Measurements from ENCODE around the gene NKD2.
A peak's percentile ranks its signal among the peaks of the same experiment; 100 is the strongest.

Gene NKD2

DNA sequence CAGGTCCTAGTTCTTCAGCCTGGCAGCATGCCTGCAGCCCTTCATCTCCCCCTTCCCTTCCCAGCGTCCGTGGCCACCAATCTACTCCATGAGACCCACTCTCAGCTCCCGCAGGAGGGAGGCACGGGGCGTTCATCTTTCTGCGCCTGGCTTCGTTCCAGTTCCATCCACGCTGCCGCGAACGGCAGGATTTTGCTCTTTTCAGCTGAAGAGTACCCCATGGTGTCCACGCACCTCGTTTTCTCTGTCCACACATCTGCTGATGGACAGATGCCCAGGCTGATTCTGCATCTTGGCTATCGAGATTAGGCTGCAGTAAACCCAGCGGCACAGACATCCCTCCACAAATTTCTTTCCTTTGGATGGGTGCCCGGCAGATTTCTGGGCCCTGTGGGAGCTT lies 30.5 kb upstream of the NKD2 start:
- peak in 4 of 10 donors; percentile 33 to 83 (median 74) for DNase-seq
- intact Hi-C loops (cut with DNase I), result no loop called here

GRCh38 chr5:978693-979092 lies 29.9 kb upstream of the NKD2 start:
- intact Hi-C loops (cut with DNase I), result no loop called here
- DNase-seq, result peak in 5 of 10 donors; percentile 42 to 90 (median 79)

DNA sequence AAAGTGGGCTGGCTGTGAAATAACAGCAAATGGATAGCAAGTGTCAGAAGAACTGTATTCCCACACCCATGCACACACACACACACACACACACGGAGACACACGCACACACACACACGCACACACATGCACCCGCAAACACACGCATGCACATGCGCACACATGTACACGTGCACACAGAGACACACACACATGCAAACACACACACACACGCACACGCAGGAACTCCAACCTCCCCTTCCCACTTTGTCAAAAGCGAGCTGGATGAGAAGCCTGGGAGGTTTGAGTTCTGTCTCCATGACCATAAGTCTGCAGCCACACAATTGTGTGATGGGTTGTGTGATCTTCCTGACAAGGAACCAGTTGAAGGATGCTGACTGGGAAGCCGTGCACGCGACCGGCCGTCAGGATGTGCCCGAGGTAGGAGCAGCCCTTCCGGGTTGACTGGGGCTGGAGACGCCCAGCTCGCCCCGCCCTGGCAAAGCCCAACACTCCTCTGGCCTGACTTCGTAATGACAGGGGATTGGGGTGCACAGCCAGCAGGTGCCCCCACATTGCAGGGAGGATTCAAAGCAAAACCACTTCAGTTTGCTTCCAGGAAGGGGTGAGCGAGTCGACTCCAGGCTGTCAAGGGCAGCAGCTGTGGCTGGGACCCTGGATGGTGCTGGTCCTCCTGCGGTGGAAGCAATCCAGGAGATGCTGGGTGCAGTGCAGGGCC lies 29.3 kb upstream of the NKD2 start:
- peak in 1 of 10 donors; percentile 59 for DNase-seq
- intact Hi-C loops (cut with DNase I), result no loop called here

GRCh38 chr5:980001-980588 lies 28.5 kb upstream of the NKD2 start:
- peak in 5 of 10 donors; percentile 26 to 89 (median 72) for DNase-seq
- intact Hi-C loops (cut with DNase I), result no loop called here

GRCh38 chr5:980966-981365 lies 27.6 kb upstream of the NKD2 start:
- DNase-seq, result no peak
- intact Hi-C loops (cut with DNase I), result no loop called here

- intact Hi-C loops (cut with DNase I), result no loop called here
Observed at GRCh38 chr5:981456-981855, 27.1 kb upstream of the NKD2 start.

DNA sequence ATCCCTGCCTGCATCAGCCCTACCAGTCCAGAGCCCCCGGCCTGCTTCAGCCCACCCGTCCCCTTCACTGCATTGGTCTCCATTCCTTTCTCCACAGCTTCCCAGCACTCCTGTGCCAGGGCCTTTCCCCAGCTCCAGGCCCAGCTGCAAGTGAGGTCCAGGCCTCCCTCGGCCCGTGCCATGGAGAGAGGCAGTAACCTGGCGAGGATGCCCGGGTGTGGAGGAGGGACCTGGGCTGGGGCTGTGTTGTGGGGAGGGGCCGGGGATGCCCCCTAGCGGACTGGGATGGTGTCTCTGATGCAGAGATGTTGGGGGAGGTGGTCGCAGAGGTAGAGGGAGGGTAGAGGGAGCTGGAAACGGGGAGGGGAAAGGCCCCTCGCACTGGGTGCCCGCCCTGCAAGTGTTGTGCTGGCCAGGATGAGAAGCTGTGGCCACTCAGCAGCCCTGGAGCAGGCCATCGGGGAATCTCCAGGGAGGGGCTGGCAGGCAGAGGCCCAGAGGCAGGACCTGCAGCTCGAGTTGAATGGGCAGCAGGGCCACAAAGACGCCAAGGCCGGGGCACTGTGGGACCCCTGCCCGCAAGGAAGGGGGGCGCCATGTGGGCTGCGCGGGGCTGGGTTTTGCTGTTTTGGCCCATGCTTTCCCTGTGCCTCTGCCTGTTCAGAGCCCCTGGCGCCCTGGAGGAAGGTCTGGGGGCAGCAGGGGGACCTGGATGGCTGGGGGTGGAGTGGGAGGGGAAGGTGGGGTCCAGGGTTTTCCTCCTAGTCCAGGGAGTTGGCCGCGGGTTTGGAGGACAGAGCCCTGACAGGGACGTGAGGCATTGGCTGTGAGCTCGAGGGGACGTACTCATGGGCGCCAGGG lies 26.0 kb upstream of the NKD2 start:
- DNase-seq, result peak in 2 of 10 donors; percentile 59 to 80
- intact Hi-C loops (cut with DNase I), result no loop called here

More at GRCh38 chr5:981456-981855, 27.1 kb upstream of the NKD2 start:
- peak in 1 of 10 donors; percentile 61 for DNase-seq

DNA sequence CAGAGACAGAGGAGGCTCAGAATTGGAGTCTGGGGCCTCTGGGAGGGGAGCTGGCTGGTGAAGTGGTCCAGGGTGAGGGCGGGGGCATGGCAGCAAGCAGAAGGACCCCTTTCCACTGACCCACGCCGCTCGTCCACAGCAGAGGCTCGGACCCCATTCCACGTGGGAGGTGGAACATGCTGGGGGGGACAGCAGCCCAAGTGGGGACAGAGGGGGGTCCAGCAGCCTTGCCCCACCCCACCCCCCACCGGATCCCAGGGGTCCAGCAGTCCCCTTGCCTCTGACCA lies 25.4 kb upstream of the NKD2 start:
- intact Hi-C loops (cut with DNase I), result no loop called here
- peak in 1 of 10 donors; percentile 69 for DNase-seq

- intact Hi-C loops (cut with DNase I), result no loop called here
- DNase-seq, result no peak
Observed at GRCh38 chr5:983568-983967, 25.0 kb upstream of the NKD2 start.

DNA sequence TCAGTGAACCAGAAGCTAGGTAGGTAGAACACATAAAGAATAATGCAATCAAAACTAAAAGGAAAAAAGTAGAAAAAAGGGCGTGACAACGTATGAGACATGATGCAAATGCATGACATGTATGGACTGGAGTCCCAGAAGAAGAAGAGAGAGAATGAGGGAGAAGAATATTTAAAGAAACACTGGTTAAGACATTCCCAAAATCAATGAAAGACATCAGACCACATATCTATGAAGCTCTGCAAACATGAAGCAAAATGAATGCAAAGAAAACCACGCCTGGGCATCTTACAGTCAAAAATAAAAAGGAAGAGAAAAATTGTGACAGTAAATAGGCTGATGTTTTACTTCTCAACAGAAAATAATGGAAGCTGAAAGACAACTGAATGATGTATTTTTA lies 23.8 kb upstream of the NKD2 start:
- intact Hi-C loops (cut with DNase I), result no loop called here
- DNase-seq, result no peak

GRCh38 chr5:987761-988160 lies 20.8 kb upstream of the NKD2 start:
- no peak for DNase-seq
- intact Hi-C loops (cut with DNase I), result no loop called here

DNA sequence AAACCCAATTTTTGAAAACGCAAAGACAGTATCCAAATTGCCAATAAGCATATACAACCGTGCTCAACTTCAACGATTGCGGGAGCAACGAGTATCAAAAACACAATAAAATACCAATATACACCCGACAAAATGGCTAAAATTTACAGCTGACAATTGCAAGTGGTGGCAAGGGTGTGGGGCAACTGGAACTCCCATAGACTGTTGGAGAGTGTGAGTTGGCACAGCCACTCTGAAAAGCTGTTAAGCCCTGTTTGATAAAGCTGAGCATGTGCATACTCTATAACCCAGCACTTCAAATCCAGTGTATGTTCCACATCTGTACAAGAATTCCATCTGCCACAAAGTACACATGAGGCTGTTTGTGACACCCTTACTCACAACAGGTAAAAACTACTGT lies 20.3 kb upstream of the NKD2 start:
- no peak for DNase-seq
- intact Hi-C loops (cut with DNase I), result no loop called here

GRCh38 chr5:989961-990530 lies 18.6 kb upstream of the NKD2 start:
- intact Hi-C loops (cut with DNase I), result no loop called here
- DNase-seq, result peak in 4 of 10 donors; percentile 46 to 90 (median 70)

DNA sequence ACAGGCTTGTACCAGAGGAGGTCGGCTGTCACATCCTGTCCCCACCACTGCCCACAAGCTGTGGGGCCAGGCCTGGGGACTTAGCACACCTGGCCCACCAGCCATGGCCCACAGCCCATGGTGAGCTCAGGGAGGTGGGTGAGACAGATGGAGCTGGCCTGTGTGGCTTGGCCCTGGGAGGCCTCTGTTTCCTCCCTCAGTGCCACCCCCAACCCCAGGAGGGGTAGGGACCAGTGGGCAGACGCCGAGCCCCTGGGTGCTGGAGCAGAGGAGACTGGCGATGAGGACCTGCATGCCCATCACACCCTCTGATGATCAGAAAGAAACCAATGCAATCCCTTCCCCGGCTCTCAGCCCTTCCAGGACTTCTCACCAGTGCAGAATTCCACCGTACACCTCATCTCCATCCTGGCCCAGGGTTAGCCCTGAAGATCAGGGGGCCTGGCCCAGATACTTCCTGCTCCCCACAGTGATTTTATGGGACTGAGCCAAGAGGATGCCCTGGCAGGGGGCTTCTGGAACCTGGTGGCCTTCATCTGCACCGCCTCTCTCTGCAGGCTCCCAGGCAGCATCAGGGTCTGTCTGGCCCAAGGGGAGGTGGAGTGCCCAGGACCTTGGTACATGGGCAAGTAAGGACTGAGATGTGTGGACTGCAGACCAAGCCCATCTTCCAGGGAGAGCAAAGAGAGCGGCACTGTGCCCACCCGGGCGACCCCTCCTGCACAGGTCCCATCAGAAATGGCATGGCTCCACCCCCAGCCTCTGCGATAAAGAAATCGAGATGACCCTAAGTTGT lies 16.9 kb upstream of the NKD2 start:
- intact Hi-C loops (cut with DNase I), result no loop called here
- DNase-seq, result no peak

DNA sequence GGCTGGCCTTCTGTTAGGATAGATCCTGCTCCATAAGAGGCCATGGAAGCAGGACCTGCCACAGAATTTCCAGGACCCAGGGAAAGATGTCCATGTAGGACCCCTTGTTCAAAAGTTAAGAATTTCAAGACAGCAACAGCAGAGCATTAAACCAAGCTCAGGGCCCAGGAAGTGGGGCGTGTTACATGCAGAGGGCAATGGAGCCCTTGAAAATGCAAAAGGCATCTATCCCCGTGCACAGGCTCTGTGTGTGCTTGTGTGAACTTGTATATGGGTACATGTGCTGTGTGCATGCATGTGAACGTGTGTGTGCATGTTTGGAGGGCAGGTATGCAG lies 14.4 kb upstream of the NKD2 start:
- peak in 1 of 10 donors; percentile 6 for DNase-seq
- intact Hi-C loops (cut with DNase I), result no loop called here

DNA sequence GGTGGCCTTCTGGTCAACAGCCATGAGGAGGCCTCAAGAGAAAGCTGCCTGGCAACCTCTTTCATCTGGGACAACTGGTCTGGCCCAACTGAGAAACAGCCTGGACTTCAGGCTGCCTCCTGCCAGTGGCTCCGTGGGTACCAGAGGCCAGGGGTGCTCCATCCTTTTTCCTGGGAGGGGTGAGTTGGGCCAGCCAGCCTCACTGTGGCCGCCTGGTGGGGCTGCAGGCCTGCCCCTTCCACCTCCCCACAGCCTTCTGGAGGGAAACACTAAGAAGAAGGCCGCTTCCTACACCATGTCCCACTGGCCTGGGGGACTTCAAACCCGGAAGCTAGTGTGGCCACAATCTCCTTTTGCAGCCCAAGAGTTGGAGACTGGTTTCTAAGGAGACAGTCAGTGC lies 13.8 kb upstream of the NKD2 start:
- DNase-seq, result peak in 1 of 10 donors; percentile 1
- intact Hi-C loops (cut with DNase I), result no loop called here

GRCh38 chr5:995318-995717 lies 13.3 kb upstream of the NKD2 start:
- intact Hi-C loops (cut with DNase I), result no loop called here
- peak in 1 of 10 donors; percentile 10 for DNase-seq

GRCh38 chr5:997001-997474 lies 11.6 kb upstream of the NKD2 start:
- DNase-seq, result peak in 1 of 10 donors; percentile 8
- intact Hi-C loops (cut with DNase I), result no loop called here

DNA sequence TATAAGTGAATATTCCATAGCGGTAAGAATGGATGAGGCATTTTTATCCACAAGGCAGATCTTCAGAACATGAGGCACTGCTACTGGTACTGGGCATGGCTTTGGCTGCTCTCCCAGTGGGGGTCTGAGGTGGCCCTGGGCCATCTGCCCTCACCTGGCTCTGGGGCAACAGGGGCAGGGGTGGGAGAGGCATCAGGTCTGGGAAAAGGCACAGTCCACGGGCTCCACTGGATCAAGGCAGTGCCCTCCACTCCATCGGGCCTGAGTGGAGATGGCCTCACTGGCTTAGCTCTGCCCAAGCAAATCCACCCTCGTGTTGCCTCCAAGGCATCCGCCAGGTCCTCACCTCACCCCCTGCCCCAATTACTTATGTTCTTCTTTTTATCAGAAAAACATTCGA lies 10.9 kb upstream of the NKD2 start:
- intact Hi-C loops (cut with DNase I), result no loop called here
- peak in 1 of 10 donors; percentile 74 for DNase-seq

Measured in posterior cingulate gyrus (tissue), 11 donors.